Endothelial cell (in vitro differentiated cells): ENCODE results near the gene DNAAF8. TPM values are rescaled to one million over a fixed set of nuclear protein-coding genes. Genes with fewer than 3 reads are reported as not detected.

Source experiments
- DNase-seq: peaks from one replicate; pipeline ENCODE4 v3.0.0; 2021; ENCODE audit warnings: low spot score
- H3K27ac Mint-ChIP-seq: one replicate; pipeline ENCODE4 v1.8.0; 2021; ENCODE audit warnings: mixed read lengths, inconsistent platforms; ENCODE audit not compliant: unreplicated experiment
- H3K27me3 Mint-ChIP-seq: one replicate; pipeline ENCODE4 v1.8.0; 2021; ENCODE audit warnings: mild to moderate bottlenecking, moderate library complexity, mixed read lengths, inconsistent platforms; ENCODE audit not compliant: unreplicated experiment
- H3K36me3 Mint-ChIP-seq: one replicate; pipeline ENCODE4 v1.8.0; 2021; ENCODE audit warnings: mild to moderate bottlenecking, low read depth, mixed read lengths, inconsistent platforms; ENCODE audit not compliant: unreplicated experiment
- H3K4me1 Mint-ChIP-seq: one replicate; pipeline ENCODE4 v1.8.0; 2021; ENCODE audit warnings: mild to moderate bottlenecking, mixed read lengths, inconsistent platforms; ENCODE audit not compliant: unreplicated experiment
- H3K4me3 Mint-ChIP-seq: one replicate; pipeline ENCODE4 v1.8.0; 2021; ENCODE audit warnings: mild to moderate bottlenecking, mixed read lengths, inconsistent platforms; ENCODE audit not compliant: unreplicated experiment
- H3K9me3 Mint-ChIP-seq: one replicate; pipeline ENCODE4 v1.8.0; 2021; ENCODE audit warnings: mixed read lengths, inconsistent platforms; ENCODE audit not compliant: unreplicated experiment
- CTCF ChIP-seq: fragments of 200-600 bp; sonication (generic); IDR thresholded peaks from one replicate; pipeline ENCODE4 v1.5.0; 2021; ENCODE audit warnings: antibody characterized with exemption; ENCODE audit not compliant: unreplicated experiment
- total RNA-seq: library from RNA; stranded (reverse); fragmentation: NEBNext Ultra II Directional; extraction: Animal tissue kit (Norgen Biotek cat#: 25700); gene quantifications from one replicate; pipeline ENCODE4 v1.2.1, GENCODE V29; 2021; ENCODE audit not compliant: unreplicated experiment

Gene DNAAF8
- total RNA-seq, 1 donor from 2014 or later, result 0.18 TPM

GRCh38 chr16:4752351-4753100 lies 18.2 kb downstream of the DNAAF8 start:
- peaks cover 32% of the 10 kb centered on the region for H3K36me3 Mint-ChIP-seq
- no peak for DNase-seq
- no peaks in the 10 kb centered on the region for H3K9me3 Mint-ChIP-seq
- no peaks in the 10 kb centered on the region for H3K4me1 Mint-ChIP-seq
- H3K27me3 Mint-ChIP-seq, result peaks cover 1% of the 10 kb centered on the region
- no peak for TF ChIP-seq CTCF
- H3K4me3 Mint-ChIP-seq, result no peak overlapping the region
- H3K27ac Mint-ChIP-seq, result no peak overlapping the region

GRCh38 chr16:4753227-4753626 lies 18.9 kb downstream of the DNAAF8 start:
- Mint-ChIP-seq H3K27ac (no peak overlapping the region), H3K36me3 (peaks cover 35% of the 10 kb centered on the region), H3K4me3 (no peak overlapping the region), H3K4me1 (no peaks in the 10 kb centered on the region), H3K9me3 (no peaks in the 10 kb centered on the region), H3K27me3 (peaks cover 1% of the 10 kb centered on the region)
- no peak for TF ChIP-seq CTCF
- no peak for DNase-seq

- Mint-ChIP-seq H3K27me3 (peaks cover 2% of the 10 kb centered on the region), H3K4me1 (no peaks in the 10 kb centered on the region), H3K4me3 (no peak overlapping the region), H3K9me3 (no peaks in the 10 kb centered on the region), H3K36me3 (peaks cover 47% of the 10 kb centered on the region), H3K27ac (no peak overlapping the region)
- DNase-seq, result no peak
- no peak for TF ChIP-seq CTCF
These were observed 20.5 kb downstream of the DNAAF8 start for GRCh38 chr16:4754865-4755264.

GRCh38 chr16:4755687-4756086 lies 21.4 kb downstream of the DNAAF8 start:
- H3K36me3 Mint-ChIP-seq, result peaks cover 54% of the 10 kb centered on the region
- no peak for TF ChIP-seq CTCF
- DNase-seq, result no peak
- H3K27me3 Mint-ChIP-seq, result peaks cover 3% of the 10 kb centered on the region
- peak overlapping the region; percentile 67 for H3K4me3 Mint-ChIP-seq
- H3K9me3 Mint-ChIP-seq, result no peaks in the 10 kb centered on the region
- H3K27ac Mint-ChIP-seq, result no peak overlapping the region
- H3K4me1 Mint-ChIP-seq, result no peaks in the 10 kb centered on the region

GRCh38 chr16:4760221-4760910 lies 26.0 kb downstream of the DNAAF8 start:
- H3K27me3 Mint-ChIP-seq, result peaks cover 6% of the 10 kb centered on the region
- no peaks in the 10 kb centered on the region for H3K9me3 Mint-ChIP-seq
- peak overlapping the region; percentile 50 for H3K27ac Mint-ChIP-seq

More at GRCh38 chr16:4760221-4760910, 26.0 kb downstream of the DNAAF8 start:
- DNase-seq, result no peak
- Mint-ChIP-seq H3K4me3 (peak overlapping the region; percentile 83), H3K4me1 (no peaks in the 10 kb centered on the region), H3K36me3 (peaks cover 65% of the 10 kb centered on the region)
- peak; percentile 18 for TF ChIP-seq CTCF
